Measurements from ENCODE around the gene PRAMEF18.
"Not testable (repeated sequence)": the region's sequence is repeated elsewhere in the genome, so short reads cannot be mapped to it uniquely, and the experiment has no call there.

The PRAMEF18 gene

GRCh38 chr1:13201309-13201708, 24.6 kb downstream of the PRAMEF18 start, which contains the start of gene PRAMEF13:
Gene PRAMEF13 (minus strand): TSS chr1:13201409. CDS start chr1:13199589, 1,820 bp downstream.
- DNase-seq, result not testable (repeated sequence)
